ENCODE data around the gene ADPRHL1.

Gene ADPRHL1

GRCh38 chr13:113359571-113359970, 93.7 kb downstream of the ADPRHL1 start:
- no peak overlapping the region for H3K27ac ChIP-seq
- TF ChIP-seq CTCF (conservative IDR thresholded peaks at IDR 0.05) = no peak

GRCh38 chr13:113358653-113359190, 94.6 kb downstream of the ADPRHL1 start:
- TF ChIP-seq CTCF (conservative IDR thresholded peaks at IDR 0.05) = no peak
- H3K27ac ChIP-seq = no peak overlapping the region

- no peak for TF ChIP-seq CTCF (conservative IDR thresholded peaks at IDR 0.05)
- no peak overlapping the region for H3K27ac ChIP-seq
Measured at GRCh38 chr13:113357529-113357928, 95.8 kb downstream of the ADPRHL1 start.

- TF ChIP-seq CTCF (conservative IDR thresholded peaks at IDR 0.05) = no peak
- no peak overlapping the region for H3K27ac ChIP-seq
Measured at GRCh38 chr13:113356596-113356995, 96.7 kb downstream of the ADPRHL1 start.

DNA sequence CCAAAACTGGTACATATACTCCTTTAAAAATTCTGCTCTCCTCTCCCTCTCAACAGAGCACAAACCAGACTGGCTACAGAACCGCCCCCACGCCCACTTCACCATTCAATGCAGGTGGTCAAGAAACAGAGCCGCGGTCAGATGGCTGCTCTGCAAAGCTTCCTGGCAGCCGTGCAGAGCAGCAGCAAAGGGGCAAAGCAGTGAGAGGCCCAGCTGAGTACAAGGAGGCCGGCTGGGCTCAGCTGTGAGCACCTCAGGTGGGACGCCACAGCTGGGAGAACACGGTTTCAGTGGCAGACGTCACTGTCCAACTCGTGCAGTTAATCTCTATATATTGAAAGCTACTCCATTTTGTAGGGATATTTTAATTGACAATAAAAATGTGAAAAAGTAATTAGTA, 97.7 kb downstream of the ADPRHL1 start:
- no peak for TF ChIP-seq CTCF (conservative IDR thresholded peaks at IDR 0.05)
- H3K27ac ChIP-seq = no peak overlapping the region

DNA sequence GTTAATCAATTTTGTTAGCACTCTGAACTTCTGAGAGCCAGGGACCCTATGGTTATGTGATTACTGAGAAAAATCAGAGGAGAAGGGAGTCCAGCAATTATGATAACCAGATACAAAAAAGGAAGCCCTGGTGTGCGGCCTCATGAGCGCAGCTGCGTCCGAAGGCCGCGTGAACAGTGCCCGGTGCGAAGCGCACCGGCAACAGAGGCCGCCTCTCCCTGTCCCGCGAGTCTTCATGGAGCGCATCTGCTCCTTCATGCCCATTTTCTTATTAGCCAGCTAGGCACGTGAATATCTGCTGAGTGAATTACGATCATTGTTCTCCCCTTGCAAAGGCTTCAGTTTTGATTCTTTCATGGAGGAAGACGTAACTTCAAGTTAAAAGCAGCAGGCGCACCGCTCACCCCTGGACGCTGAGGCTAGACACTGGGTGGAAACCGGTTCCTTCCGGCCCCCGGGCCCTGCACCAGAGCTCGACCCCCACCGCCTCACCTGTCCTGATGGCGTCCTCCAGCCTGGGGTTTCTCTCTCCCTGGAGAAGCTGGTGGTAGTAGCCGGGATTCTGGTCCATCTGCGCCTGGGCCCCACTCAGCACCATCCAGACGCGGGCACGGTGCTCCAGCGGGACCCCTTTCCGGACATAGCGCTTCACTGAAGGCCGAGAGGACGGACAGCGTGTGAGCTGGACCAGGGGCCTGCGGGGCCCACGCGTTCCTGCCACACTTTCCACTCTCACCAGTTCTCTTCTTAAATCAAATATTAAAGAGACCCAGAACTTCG, 98.3 kb downstream of the ADPRHL1 start:
- H3K27ac ChIP-seq = no peak overlapping the region
- TF ChIP-seq CTCF (conservative IDR thresholded peaks at IDR 0.05) = no peak

DNA sequence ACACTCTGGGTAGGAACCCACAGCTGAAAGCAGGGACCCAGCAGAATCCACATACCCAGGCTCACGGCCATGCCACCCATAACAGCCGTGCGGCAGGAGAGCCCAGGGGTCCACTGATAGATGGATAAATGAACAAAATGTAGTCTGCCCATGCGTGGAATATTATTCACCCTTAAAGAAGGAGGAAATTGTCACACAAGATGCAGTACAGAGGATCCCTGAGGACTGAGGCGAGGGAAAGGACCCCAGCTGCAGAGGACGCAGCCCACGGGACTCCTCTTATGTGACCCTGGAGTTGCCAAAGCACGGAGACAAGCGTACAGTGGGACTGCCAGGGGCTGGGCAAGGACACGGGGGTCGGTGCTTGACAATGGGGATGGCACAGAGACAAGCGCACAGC, 100.0 kb downstream of the ADPRHL1 start:
- no peak for TF ChIP-seq CTCF (conservative IDR thresholded peaks at IDR 0.05)
- H3K27ac ChIP-seq = no peak overlapping the region
